ENCODE data around the gene RAB43. TPM values are rescaled to one million over a fixed set of nuclear protein-coding genes. Genes with fewer than 3 reads are reported as not detected.

The RAB43 gene
- total RNA-seq, 2 donors from 2014 or later = 5.3 to 8.2 TPM

DNA sequence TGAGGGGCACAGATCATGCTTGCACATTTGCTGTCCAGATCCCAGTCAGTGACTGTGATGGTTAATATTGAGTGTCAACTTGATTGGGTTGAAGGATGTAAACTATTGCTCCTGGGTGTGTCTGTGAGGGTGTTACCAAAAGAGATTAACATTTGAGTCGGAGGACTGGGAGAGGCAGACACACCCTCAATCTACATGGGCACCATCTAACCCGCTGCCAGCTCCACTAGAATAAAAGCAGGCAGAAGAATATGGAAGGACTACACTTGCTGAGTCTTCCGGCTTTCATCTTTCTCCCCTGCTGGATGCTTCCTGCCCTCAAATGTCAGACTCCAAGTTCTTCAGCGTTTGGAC lies 55.9 kb downstream of the RAB43 start:
- H3K27me3 ChIP-seq = no peaks in the 10 kb centered on the region
- H3K4me3 ChIP-seq = no peak overlapping the region
- no peaks in the 10 kb centered on the region for H3K36me3 ChIP-seq
- no peak for DNase-seq (ENCODE audit: low spot score)
- H3K9me3 ChIP-seq = no peaks in the 10 kb centered on the region
- H3K27ac ChIP-seq = no peak overlapping the region
- TF ChIP-seq, protein P1, sequence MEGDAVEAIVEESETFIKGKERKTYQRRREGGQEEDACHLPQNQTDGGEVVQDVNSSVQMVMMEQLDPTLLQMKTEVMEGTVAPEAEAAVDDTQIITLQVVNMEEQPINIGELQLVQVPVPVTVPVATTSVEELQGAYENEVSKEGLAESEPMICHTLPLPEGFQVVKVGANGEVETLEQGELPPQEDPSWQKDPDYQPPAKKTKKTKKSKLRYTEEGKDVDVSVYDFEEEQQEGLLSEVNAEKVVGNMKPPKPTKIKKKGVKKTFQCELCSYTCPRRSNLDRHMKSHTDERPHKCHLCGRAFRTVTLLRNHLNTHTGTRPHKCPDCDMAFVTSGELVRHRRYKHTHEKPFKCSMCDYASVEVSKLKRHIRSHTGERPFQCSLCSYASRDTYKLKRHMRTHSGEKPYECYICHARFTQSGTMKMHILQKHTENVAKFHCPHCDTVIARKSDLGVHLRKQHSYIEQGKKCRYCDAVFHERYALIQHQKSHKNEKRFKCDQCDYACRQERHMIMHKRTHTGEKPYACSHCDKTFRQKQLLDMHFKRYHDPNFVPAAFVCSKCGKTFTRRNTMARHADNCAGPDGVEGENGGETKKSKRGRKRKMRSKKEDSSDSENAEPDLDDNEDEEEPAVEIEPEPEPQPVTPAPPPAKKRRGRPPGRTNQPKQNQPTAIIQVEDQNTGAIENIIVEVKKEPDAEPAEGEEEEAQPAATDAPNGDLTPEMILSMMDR (IDR thresholded peaks at IDR 0.05) = no peak
- H3K4me1 ChIP-seq = peaks cover 0 to 10% of the 10 kb centered on the region in 2 donors

DNA sequence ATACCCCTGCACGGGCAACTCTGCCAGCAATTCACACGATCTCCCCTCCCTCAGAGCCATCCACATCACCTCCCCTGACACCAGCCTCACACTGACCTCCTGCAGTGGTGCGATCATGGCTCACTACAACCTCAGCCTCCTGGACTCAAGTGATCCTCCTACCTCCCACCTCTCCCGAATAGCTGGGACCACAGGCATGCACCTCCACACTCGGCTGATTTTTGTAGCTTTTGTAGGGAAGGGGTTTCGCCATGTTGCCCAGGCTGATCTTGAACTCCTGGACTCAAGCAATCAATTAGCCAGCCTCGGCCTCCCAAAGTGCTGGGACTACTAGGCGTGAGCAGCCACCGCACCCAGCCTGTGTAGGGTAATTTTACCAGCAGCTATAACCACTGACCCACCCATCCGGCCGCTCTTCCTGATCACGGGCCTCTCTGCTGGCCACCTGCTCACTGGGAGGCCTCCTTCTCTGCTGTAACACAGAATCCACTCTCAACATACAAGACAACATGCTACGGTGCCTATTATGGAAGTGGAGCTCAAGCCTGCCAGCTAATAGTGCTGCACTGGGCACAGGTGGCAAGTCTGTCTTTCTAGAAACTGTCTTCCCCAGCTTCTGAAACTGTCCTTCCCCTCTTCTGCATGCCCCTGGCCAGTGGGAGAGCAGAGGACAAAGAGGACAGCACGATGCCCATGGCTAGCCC lies 56.4 kb downstream of the RAB43 start:
- H3K4me3 ChIP-seq = no peak overlapping the region
- no peaks in the 10 kb centered on the region for H3K36me3 ChIP-seq
- no peak overlapping the region for H3K27ac ChIP-seq
- H3K4me1 ChIP-seq = peaks cover 0 to 10% of the 10 kb centered on the region in 2 donors
- no peak for DNase-seq (ENCODE audit: low spot score)
- TF ChIP-seq, protein P1 (IDR thresholded peaks at IDR 0.05) = no peak
- no peaks in the 10 kb centered on the region for H3K27me3 ChIP-seq
- H3K9me3 ChIP-seq = no peaks in the 10 kb centered on the region

DNA sequence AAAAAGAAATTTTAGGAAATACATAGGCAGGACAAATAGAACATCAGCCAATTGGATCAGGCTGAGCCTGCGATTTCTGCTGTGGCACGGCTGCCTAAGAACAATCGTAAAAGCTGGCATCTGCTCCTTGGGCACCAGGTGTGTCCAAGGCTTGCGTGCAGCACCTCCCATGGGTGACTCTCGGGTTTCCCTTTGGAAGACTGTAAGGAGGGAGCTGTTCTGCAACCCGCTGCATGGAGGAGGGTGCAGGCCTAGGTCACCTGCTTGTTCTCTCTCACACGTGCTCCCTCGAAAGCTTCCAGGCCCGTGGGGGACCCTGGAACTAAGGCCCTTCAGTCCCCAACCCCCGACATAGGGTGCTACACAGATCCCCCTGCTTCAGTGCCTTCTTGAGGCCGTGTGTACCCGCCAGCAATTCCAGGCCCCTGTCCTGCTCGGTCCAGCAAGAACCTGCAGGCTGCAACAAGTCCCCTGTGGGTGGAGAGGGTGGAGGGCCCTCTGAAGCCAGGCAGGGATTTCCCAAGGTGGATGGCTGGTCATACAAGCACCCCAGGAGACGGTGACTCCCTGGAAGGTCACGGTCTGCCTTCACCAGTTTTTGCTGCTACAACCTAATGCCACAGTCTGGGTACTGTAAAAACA lies 57.6 kb downstream of the RAB43 start:
- DNase-seq (ENCODE audit: low spot score) = no peak
- H3K27me3 ChIP-seq = no peaks in the 10 kb centered on the region
- H3K27ac ChIP-seq = no peak overlapping the region
- TF ChIP-seq, protein P1 (IDR thresholded peaks at IDR 0.05) = no peak
- H3K4me3 ChIP-seq = no peak overlapping the region
- no peaks in the 10 kb centered on the region for H3K9me3 ChIP-seq
- H3K36me3 ChIP-seq = no peaks in the 10 kb centered on the region
- H3K4me1 ChIP-seq = peaks cover 0 to 10% of the 10 kb centered on the region in 2 donors

DNA sequence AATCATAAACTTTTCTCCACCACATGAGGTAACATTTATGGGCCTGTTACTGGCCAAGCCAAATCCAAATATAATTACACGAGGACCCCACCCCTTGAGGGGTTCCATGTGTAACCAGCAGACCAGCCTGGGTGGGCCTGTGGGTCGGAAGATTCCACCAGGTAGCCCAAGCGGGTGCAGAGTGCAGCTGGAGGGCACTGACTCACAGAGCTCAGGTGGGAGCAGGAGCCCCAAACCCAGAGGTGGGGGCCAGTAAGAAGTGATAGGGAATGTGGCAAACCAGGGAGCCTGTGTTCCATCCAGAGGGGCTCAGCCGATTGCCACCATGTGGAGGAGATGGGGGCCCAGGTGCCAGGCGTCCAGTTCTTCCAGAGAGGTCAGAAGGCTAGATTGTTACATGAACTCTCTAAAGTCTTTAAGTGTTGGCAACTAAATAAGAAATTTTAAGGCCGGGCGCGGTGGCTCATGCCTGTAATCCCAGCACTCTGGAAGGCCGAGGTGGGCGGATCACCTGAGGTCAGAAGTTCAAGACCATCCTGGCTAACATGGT lies 58.4 kb downstream of the RAB43 start:
- no peaks in the 10 kb centered on the region for H3K36me3 ChIP-seq
- H3K27me3 ChIP-seq = no peaks in the 10 kb centered on the region
- DNase-seq (ENCODE audit: low spot score) = no peak
- H3K9me3 ChIP-seq = no peaks in the 10 kb centered on the region
- TF ChIP-seq, protein P1 (IDR thresholded peaks at IDR 0.05) = no peak
- H3K4me1 ChIP-seq = peaks cover 0 to 2% of the 10 kb centered on the region in 2 donors
- no peak overlapping the region for H3K4me3 ChIP-seq
- H3K27ac ChIP-seq = no peak overlapping the region

DNA sequence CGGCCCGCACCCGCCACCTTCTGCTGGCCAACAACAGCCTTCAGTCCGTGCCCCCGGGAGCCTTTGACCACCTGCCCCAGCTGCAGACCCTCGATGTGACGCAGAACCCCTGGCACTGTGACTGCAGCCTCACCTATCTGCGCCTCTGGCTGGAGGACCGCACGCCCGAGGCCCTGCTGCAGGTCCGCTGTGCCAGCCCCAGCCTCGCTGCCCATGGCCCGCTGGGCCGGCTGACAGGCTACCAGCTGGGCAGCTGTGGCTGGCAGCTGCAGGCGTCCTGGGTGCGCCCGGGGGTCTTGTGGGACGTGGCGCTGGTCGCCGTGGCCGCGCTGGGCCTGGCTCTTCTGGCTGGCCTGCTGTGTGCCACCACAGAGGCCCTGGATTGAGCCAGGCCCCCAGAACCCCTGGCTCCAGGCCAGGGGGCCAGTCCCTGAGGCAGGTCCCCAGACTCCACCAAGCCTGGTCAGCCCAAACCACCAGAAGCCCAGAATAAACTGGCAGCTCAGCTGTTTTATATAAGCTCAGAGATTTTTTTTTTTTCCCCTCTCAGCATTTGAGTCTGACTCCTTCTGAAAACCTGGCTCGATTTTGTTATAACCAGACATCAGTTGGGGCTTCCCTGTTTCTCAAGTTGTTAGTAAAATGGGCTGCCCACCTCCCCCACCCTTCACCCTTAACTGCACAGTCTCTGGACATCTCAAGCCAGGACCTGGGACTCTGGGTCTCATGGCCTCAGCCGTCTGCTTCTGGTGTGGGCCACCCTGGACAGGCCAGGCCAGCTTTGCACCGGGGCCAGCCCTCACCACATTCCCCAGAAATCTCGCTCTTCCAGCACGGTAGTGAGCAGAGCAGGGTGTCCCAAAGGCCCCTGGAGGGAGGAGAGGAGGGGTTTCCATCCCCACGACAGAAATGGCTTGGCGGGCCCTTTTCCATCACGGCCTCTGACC lies 59.4 kb downstream of the RAB43 start:
- no peaks in the 10 kb centered on the region for H3K27me3 ChIP-seq
- H3K4me3 ChIP-seq = no peak overlapping the region
- no peak overlapping the region for H3K27ac ChIP-seq
- no peaks in the 10 kb centered on the region for H3K36me3 ChIP-seq
- no peaks in the 10 kb centered on the region for H3K4me1 ChIP-seq
- no peak for DNase-seq (ENCODE audit: low spot score)
- no peaks in the 10 kb centered on the region for H3K9me3 ChIP-seq
- TF ChIP-seq, protein P1 (IDR thresholded peaks at IDR 0.05) = no peak

Measured in right atrium auricular region (tissue), 2 donors.